Lung (tissue), 12 donors: Measurements from ENCODE around the gene PTBP3. TPM values are rescaled to one million over a fixed set of nuclear protein-coding genes. Genes with fewer than 3 reads are reported as not detected.

Experiments used
- ATAC-seq: fragments of 200-7000 bp; cut with Tn5 transposase; one replicate; pipeline ENCODE4 v1.9.1; 2020; ENCODE audit warnings: moderate number of reproducible peaks; ENCODE audit not compliant: insufficient read depth, low FRiP score
- DNase-seq, 3 donors: peaks; one replicate each; pipeline ENCODE4 v3.0.0-alpha.2; 2013 to 2017
- H3K27ac ChIP-seq, 2 donors: one replicate each; pipeline ENCODE4 v1.5.1; 2013; ENCODE audit warnings: mild to moderate bottlenecking in 2 of 2, moderate library complexity in 2 of 2, control low read depth in 1 of 2, inconsistent platforms in 1 of 2, low read depth in 1 of 2, low read length in 1 of 2
- H3K27me3 ChIP-seq, 3 donors: one replicate each; pipeline ENCODE4 v1.5.1; 2013; ENCODE audit warnings: low read length in 2 of 3; ENCODE audit not compliant: control insufficient read depth in 3 of 3, insufficient read depth in 3 of 3
- H3K36me3 ChIP-seq, 4 donors: one replicate each; pipeline ENCODE4 v1.5.1; 2013; ENCODE audit warnings: low read length in 4 of 4, mild to moderate bottlenecking in 1 of 4, moderate library complexity in 1 of 4; ENCODE audit not compliant: control insufficient read depth in 4 of 4, insufficient read depth in 4 of 4
- H3K4me1 ChIP-seq, 5 donors: one replicate each; pipeline ENCODE4 v1.5.1; 2013; ENCODE audit warnings: low read length in 5 of 5, mild to moderate bottlenecking in 2 of 5, moderate library complexity in 1 of 5; ENCODE audit not compliant: control insufficient read depth in 5 of 5, insufficient read depth in 5 of 5
- H3K4me3 ChIP-seq: one replicate; pipeline ENCODE4 v1.5.1; 2013; ENCODE audit warnings: mild to moderate bottlenecking, control low read depth, moderate library complexity
- H3K9ac ChIP-seq, 2 donors: one replicate each; pipeline ENCODE4 v1.5.1; 2013; ENCODE audit warnings: low read length in 2 of 2, control low read depth in 1 of 2; ENCODE audit not compliant: insufficient read depth in 1 of 2
- H3K9me3 ChIP-seq, 4 donors: one replicate each; pipeline ENCODE4 v1.5.1; 2013; ENCODE audit warnings: low read length in 3 of 4, mild to moderate bottlenecking in 1 of 4, moderate library complexity in 1 of 4; ENCODE audit not compliant: control insufficient read depth in 4 of 4, insufficient read depth in 3 of 4
- CTCF ChIP-seq: IDR thresholded peaks from 2 replicates; pipeline ENCODE4 v1.5.1; 2012; ENCODE audit warnings: mild to moderate bottlenecking; ENCODE audit errors: control extremely low read depth, extremely low read depth
- WGBS, 2 donors: extraction: QIAGEN DNeasy Blood & Tissue Kit; methylation state at CpG; one replicate each; pipeline ENCODE4 v1.1.7; 2013; 5-methylcytosine and 5-hydroxymethylcytosine counted together
- polyA plus RNA-seq, 2 donors: library from polyadenylated mRNA; stranded (reverse); fragments of 200-250 nt; gene quantifications; one replicate each; pipeline ENCODE4 v1.2.1, GENCODE V29; 2013
- total RNA-seq, 2 donors: library from RNA; depleted of rRNA in 1 of 2; stranded (reverse); fragments of >200 nt in 1 of 2; gene quantifications; one replicate each; pipeline ENCODE4 v1.2.1, GENCODE V29; 2014 to 2021
- donor health status: control.
- donor health status: control.
- donor health status: Bipolar disorder and iron deficiency.
- donor health status: healthy.
- donor health status: DM: yes; HTN: yes; CAD: no.

Gene PTBP3
- total and polyA plus RNA-seq, 4 donors: 12.4 to 75.1 (median 46.8) TPM

- no peaks in the 10 kb centered on the region for H3K27me3 ChIP-seq
- H3K36me3 ChIP-seq: no peaks in the 10 kb centered on the region
- ATAC-seq: no peak
- no peaks in the 10 kb centered on the region for H3K9me3 ChIP-seq
- no peak overlapping the region for H3K9ac ChIP-seq
- H3K4me3 ChIP-seq: no peak overlapping the region
- H3K4me1 ChIP-seq: peaks cover 0 to 16% (median 5%) of the 10 kb centered on the region in 5 donors
- peak in 1 of 3 donors; percentile 13 for DNase-seq
- WGBS, 2 donors: 54 to 60% methylated on average over 5 of the region's 5 CpGs
- TF ChIP-seq CTCF: no peak
- H3K27ac ChIP-seq: no peak overlapping the region
These were observed 156.9 kb downstream of the PTBP3 start for GRCh38 chr9:112176524-112176923.

GRCh38 chr9:112175796-112176315, 157.6 kb downstream of the PTBP3 start:
- ATAC-seq: no peak
- H3K4me1 ChIP-seq: peaks cover 0 to 13% (median 5%) of the 10 kb centered on the region in 5 donors
- no peak overlapping the region for H3K4me3 ChIP-seq
- 75 to 82% methylated on average over 17 of the region's 17 CpGs for WGBS, 2 donors
- peaks cover 0 to 2% (median 0%) of the 10 kb centered on the region in 4 donors for H3K36me3 ChIP-seq
- H3K27me3 ChIP-seq: no peaks in the 10 kb centered on the region
- H3K27ac ChIP-seq: no peak overlapping the region
- no peak overlapping the region for H3K9ac ChIP-seq
- DNase-seq: no peak
- H3K9me3 ChIP-seq: no peaks in the 10 kb centered on the region
- TF ChIP-seq CTCF: no peak

GRCh38 chr9:112174965-112175795, 158.2 kb downstream of the PTBP3 start, which contains the start of gene SUSD1:
Gene SUSD1, minus strand, starts transcription at chr9:112175297. Its CDS starts 62 bp downstream, at chr9:112175235.
- ATAC-seq (peak; percentile 75), DNase-seq (peak; percentile 62 to 75 (median 63))
- peak within 1 kb of the TSS; percentile 36 for H3K4me3 ChIP-seq
- no peak for TF ChIP-seq CTCF
- peaks cover 0 to 8% (median 3%) of the 10 kb centered on the region in 5 donors for H3K4me1 ChIP-seq
- H3K27me3 ChIP-seq: no peaks in the 10 kb centered on the region
- H3K9ac ChIP-seq: peak within 1 kb of the TSS; percentile 49 to 68
- 4 to 6% methylated on average over 51 to 88 of the region's 88 CpGs for WGBS, 2 donors
- H3K27ac ChIP-seq: peak within 1 kb of the TSS; percentile 62 to 66
- H3K9me3 ChIP-seq: no peaks in the 10 kb centered on the region
- H3K36me3 ChIP-seq: peaks cover 0 to 2% (median 0%) of the 10 kb centered on the region in 4 donors
